GM19467 (cell line): ENCODE data around the gene KRTAP4-5.
"Not testable (repeated sequence)": the region's sequence is repeated elsewhere in the genome, so short reads cannot be mapped to it uniquely, and the experiment has no call there.

Source experiments
- ATAC-seq: cut with Tn5 transposase; IDR thresholded peaks from one replicate; pipeline ENCODE4 v1.9.1; 2021; ENCODE audit warnings: mild to moderate bottlenecking, moderate library complexity; ENCODE audit not compliant: unreplicated experiment

Gene KRTAP4-5

GRCh38 chr17:41111151-41111885 lies 38.3 kb downstream of the KRTAP4-5 start:
- ATAC-seq, result no peak

GRCh38 chr17:41108728-41109386 lies 40.8 kb downstream of the KRTAP4-5 start:
- not testable (repeated sequence) for ATAC-seq

DNA sequence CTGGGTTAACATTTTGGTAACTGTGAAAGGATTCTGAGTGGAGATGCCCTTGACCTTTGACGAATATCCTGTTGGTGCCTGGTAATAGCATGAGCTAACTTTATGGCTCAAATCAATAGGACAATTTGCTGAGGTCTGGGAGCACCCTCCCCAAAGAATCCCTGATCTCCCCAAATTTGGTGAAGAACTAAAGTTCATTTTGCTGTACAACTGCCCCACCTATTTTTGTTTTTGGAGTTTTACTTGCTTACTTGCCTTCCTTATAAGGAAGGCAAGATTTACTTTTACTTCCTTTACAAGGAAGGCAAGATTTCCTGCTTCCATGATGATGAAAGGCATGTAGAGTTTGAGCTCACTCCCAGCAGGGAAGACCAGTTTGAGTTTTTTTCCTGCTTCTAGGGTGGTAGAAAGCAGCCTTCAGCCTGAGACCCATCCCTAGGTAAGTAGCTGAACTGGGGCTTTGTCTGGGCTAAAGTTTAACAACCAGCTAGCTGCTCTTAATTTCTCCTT lies 41.6 kb downstream of the KRTAP4-5 start:
- ATAC-seq, result no peak

DNA sequence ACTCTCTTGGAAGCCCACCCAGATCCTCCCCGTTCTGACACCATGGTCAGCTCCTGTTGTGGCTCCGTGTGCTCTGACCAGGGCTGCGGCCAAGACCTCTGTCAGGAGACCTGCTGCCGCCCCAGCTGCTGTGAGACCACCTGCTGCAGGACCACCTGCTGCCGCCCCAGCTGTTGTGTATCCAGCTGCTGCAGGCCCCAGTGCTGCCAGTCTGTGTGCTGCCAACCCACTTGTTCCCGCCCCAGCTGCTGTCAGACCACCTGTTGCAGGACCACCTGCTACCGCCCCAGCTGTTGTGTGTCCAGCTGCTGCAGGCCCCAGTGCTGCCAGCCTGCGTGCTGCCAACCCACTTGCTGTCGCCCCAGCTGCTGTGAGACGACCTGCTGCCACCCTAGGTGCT lies 44.3 kb downstream of the KRTAP4-5 start, which contains the start of gene KRTAP4-9:
TSS of gene KRTAP4-9 (plus strand) at position 43 of the 400 bp plus-strand sequence. CDS start at position 43, 0 bp downstream.
- ATAC-seq, result not testable (repeated sequence)

DNA sequence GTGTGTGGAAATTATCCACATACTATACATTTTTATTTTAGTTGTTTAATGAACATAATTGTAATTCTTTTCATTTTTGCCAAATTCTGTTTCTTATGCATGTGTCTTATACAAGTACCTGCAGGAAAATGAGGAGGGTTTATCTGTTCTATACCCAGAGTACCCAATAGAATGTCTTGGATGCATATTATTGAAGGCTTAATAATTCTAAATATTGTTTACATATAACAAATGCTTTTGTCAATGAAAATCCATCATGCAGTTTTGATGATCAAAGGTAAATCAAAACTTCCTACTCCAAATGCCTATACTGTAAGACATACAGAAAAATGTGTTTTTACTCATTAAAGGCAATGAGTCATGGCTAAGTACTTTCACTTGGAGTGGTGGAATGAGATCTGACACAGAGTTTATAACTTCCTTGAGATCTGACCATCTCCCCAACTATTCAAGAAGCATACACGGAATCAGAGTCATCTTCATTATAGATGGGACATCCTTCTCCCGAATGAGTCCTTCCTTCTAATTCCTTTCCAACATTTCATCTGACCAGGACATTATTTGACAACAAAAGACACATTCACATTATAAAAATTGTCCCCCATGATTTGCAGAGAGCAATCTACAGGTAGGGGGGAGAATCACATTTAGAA lies 45.1 kb downstream of the KRTAP4-5 start:
- ATAC-seq, result not testable (repeated sequence)

DNA sequence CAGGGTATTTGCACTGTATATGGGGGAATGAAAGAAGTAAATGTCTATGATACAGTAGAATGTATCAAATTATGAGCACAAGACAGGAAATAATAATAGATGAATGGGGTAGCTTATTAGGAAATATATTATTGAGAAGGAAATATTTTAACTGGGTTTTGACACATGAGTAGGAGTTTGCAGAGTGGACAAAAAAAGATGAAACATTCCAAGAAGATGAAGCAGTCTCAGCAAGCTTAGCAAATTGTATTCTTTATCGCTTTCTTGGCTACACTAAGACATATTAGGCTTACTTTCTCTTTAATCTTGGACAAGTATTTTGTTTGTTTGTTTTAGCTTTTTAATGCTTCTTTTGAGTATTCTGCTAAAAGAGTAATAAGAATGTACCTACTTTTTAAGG lies 45.7 kb downstream of the KRTAP4-5 start:
- ATAC-seq, result no peak

- ATAC-seq, result no peak
Measured at GRCh38 chr17:41101586-41102259, 47.9 kb downstream of the KRTAP4-5 start, which contains the start of gene KRTAP4-16. Gene KRTAP4-16, minus strand, starts transcription at chr17:41102209. Its CDS starts 0 bp downstream, at chr17:41102209.

DNA sequence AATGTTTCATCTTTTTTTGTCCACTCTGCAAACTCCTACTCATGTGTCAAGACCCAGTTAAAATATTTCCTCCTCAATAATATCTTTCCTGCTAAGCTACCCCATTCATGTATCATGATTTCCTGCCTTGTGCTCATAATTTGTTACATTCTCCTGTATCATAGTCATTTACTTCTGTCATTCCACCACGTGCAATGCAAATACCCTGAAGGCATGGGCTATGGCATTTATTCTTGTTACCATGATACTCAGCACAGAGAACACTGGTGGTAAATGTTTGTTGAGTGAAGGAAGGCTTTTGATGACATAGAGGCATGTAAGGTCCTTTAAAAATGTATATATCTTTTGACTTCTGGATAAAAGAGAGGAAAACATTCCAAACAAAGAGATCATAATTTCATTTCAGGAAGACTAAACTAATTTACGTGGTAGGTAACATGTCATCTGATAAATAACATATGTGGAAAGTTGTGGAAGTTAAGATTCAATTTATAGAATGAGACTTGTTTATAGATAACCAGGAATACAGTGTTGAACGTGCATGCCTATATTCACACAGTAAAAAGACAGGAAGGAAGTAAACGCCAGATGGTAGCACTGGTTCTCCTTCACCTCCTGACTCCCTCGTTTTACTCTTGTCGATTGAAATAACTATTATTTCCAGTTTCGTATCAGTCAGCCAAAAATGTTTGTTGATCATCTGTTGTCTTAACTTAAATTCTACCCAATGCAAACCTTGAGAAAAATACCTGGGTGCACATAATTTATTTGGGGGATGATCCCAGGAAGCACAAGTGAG lies 49.7 kb downstream of the KRTAP4-5 start:
- ATAC-seq, result not testable (repeated sequence)
